Astrocyte of the hippocampus (primary cell): ENCODE data around the gene CHMP4A.
A peak's percentile ranks its signal among the peaks of the same experiment; 100 is the strongest.

Experiments used
- DNase-seq: peaks from one replicate; pipeline ENCODE4 v3.0.0; 2011; ENCODE audit warnings: low read depth, low spot score

CHMP4A gene

DNA sequence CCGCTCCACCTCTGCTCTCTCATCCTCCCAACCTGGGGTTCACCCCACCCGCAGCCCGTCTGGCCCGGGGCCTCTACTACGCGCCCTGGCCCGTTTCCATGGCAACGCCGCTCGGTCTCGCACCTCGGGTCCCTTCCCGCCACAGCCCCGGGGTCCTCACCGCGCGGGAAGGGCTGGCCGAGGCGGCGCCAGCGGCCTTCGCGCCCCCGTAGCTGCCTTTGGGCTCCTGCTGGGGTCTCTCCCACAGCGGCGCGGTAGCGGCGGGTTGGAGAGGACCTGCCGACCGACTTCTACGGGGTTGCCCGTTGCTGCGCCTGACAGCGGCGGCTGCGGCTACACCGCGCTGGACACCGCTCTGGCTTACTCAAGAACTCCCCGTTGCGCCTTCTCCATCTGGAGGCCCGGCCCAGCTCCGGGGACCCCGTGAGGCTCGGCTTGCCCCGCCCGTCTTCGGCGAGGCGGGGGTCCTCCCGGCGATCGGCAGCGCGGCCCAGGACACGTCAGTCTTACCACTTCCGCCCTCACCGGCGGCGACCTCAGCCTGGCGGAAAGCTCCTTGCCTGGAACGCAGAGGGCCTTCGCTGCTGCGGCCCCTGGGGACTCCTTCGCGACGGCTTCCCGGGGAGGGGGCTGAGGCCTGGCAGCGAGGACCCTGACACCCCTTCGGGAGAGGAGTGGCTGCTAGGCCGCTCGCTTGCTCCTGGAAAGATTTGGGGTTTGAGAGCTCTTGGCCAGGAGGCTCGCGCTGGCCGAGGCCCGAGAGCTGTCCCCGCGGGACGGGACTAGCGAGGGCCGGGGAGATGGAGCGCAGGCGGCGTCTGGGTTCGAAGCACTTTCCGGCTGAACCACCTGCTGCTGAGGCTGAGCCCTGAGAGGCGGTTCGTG lies 17.9 kb downstream of the CHMP4A start, which contains the start of gene TM9SF1:
Gene TM9SF1 (minus strand): TSS at position 256 of the 885 bp plus-strand sequence. CDS start 422 bp downstream, outside the sequence.
- DNase-seq, result peak; percentile 95

DNA sequence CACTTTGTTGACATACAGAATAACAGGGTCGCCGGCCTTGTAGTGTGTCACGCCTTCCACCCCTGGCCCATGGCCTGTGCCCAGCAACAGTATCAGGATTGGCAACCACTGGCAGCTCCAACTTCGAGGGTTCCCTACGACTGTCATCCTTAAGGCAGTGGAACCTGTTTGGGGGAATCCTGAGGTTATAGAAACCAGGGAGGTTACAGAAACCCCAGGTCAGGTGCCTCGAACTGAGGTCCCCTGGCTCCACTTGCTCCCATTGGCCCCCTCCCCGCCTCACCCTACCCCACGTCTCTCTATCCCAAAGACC lies 18.5 kb downstream of the CHMP4A start:
- DNase-seq, result peak; percentile 12

DNA sequence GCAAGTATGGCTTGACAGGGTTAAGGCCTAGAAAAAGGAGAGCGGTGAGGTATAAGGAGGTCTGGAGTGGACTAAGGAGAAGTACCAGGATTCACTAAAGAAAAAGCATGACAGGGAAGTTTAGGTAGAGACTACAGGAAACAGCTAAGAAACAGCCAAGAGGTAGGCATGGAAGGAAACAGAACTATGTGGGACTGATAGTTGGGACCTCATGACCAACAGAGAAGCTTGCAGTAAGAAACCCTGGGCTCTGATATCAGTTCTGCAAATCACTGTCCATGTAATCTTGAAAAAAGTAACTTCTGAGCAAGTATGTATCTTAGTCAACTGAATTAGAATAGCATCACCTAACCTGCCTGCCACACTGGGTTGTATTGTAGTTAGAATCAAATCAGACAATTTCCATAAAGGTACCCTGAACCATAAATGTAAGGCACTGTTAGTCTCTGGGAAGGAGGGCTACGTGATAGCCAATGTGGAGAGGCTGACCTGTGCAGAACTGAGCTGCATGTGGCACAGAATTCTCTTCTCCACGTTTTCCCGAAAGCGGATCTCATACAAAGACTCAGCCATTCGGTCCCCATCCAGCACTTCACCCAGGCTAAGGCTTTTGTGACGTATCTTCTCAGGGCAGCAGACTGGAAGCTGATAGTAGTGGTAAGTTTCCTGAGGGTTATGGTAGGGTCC lies 19.0 kb downstream of the CHMP4A start:
- no peak for DNase-seq

DNA sequence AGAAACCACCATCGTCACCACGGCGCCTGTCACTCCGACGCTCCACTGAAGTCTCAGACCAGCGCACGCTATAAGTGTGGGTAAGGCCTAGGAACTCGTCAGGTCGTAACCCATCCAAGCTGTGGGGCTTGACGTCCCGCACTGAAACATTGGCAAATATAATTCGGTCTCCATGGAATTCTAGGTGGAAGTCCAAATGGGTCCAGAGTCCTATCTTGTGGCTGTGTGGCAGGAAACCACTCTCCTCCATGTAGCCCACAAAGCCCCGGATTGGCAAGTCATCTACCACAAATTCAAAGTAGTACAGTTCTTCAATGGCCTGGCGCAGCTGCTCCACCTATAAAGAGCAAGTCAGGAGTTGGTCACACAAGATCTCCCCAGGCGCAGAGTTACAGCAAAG lies 20.4 kb downstream of the CHMP4A start:
- no peak for DNase-seq

DNA sequence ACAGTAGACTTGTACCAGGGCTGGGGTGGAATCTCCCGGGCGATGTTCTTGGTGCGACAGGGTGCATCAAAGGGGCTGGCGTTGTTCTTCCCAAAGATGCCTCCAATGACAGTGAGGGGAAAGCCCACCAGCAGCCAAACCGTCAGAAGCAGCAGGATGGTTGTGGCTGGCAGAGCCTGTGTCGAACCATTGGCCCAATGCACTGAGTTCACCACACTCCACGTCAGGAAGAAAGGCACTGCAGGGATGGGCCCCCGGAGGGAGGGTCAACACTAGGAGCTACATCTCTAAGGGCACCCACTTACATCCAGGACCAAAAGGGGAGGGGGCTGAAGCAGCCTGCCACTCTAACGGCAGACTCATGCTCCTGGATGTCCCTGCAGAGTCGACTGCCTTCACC lies 22.9 kb downstream of the CHMP4A start:
- no peak for DNase-seq

DNA sequence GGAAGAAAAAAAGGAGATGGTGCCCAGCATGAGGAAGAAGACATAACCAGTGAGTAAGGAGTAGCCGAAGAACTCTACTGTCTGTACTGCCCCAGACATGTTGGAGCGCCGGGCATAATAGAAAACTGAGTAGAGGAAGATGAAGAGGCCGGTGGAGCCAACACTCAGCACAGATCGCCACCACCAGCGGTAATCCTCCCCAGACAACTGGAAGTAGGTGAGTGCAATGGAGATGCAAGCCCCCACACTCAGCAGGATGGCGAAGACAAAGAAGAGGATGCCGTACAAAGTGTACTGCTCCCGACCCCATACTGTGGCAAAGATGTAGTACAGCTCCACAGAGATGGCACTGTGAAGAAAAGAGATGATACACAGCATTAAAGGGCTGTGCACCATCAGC lies 23.8 kb downstream of the CHMP4A start:
- DNase-seq, result no peak

DNA sequence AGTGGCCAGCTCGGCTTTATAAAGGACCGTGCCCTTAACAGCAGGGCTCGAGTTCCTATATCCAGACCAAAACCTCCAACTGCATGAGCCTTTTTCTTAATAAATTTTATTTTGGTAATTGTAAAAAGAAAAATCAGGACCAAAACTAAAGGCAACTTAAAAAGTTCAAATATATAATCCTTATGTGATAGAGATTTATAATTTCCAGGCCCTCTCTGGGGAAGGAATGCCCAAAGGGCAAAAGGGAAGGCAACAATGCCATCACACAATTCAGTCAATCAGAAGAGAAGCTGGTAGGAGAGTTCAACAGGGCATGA lies 24.3 kb downstream of the CHMP4A start:
- DNase-seq, result no peak

DNA sequence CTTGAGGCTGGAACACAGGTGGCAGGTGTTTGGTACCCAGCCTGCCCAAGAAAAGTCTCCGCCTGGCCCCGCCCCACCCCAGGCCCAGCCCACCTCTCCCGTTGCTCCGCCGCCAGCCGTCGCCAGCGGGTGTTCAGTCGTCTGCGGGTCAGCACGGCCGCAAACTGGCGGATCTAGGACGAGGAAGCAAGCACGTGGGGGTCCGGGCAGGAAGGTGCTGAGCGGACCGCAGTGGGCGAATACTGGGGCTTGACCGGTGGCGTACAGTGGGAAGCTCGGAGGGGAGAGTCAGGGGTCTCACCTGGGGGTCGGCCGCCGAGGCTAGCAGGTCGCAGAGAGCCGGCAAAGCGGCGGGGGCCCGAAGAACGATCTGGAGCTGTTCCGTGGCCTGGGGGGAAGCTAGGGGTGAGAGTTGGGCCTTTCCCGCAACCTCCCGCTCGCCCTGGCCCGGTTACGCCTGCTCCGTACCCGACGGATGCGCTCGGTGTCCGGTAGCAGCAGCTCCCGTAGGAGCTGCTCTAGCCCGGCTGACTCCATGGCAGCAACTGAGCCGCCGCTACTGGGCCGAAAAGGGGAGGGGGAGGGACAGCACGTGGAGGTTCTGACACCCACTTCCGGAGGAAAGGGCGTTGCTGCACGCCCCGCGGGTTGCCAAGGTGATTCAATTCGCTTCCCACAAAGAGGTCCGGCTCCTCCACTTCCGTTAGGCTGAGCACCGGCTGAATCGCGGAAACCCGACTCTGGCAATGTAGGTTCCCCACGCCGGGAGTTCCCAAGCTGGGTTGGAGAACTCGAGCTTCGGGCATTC lies 24.8 kb downstream of the CHMP4A start, which contains the start of gene IPO4:
Gene IPO4 (minus strand): TSS at position 566 of the 808 bp plus-strand sequence. CDS start 29 bp downstream, at position 537.
- DNase-seq, result peak; percentile 99

DNA sequence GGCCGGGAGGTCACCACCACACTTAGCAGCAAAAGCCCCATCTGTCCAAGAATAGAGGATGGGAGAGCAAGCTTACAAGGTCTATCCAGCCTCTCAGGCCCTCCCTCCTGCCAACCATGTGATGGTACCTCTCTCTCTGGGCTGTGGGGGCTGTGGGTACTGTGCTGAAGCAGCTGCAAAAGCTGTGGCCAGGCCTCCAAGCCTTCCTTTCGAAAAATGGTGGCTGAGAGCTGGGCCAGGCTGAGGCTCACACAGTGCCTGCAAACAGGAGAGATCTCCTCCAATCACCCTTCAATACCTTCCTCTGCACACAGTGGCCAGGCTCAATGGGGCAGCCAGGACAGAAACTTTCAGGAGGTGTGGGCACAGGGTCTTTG lies 25.8 kb downstream of the CHMP4A start:
- no peak for DNase-seq

DNA sequence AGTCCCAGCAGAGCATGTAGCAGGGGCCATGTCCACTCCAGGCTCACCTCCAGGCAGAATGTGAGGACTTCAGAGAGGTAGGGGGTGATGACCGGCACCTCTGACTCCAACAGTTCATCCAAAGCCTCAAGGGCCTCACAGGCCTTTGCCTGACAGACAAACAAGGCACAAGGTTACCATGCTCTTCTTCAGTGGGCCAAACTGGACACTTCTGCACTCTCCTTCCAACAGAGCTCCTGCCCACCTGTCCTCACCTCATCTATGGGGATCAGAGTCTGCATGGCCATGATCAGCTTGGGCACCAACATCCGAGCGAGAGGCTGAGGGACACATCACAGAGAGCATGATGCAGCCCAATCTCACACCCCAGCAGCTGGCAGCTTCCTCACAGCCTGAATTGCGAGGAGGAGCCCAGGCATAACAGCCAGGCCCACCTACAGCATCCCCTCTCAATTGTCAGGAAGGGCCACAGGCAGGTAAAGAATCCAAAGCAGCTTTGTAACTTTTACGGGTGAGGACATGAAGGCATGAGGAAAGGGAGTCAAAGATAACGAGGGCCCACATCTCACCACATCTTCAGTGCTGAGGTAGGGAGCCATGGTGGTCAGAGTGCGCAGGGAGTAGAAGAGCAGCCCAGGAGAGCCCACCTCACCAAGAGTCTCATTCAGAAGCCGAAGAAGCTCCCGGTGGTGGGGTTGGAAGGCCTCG lies 26.3 kb downstream of the CHMP4A start:
- DNase-seq, result no peak

DNA sequence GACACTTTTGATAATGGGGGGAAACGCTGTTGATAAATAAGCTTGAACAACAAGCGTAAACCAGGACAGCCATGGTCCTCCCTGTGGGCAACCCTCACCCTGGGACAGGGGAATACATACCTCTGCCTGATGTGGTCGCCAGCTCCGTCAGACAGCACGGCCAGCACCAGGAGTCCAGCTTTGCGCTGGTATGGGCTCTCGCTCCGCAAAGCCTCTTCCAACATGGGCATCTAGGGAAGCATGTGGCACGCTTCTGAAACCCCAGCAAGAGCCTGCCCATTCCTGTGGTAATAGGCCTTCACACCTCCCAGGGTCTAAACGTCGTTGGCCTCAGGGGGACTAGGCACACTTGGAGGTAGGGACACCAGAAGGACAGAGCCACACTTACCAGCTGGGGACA lies 27.5 kb downstream of the CHMP4A start:
- DNase-seq, result no peak

DNA sequence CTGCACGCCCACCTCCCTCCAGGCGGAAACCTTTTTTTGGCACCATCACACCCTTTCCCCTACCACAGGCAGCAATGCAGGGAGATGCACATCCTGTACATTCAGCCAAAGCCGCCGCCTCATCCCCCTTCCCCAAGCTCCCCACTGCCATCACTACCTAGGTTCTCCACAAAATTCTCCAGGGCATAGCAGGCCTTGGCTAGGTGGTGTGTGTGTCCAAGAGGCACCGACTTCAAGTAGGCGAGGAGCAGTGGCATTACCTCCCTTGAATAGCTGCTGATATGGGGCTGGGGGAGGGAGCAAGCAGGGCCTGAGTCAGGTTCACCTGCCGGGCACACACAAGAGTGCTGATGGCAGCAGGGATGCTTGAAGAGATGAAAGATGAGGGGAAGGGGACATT lies 28.3 kb downstream of the CHMP4A start:
- no peak for DNase-seq

DNA sequence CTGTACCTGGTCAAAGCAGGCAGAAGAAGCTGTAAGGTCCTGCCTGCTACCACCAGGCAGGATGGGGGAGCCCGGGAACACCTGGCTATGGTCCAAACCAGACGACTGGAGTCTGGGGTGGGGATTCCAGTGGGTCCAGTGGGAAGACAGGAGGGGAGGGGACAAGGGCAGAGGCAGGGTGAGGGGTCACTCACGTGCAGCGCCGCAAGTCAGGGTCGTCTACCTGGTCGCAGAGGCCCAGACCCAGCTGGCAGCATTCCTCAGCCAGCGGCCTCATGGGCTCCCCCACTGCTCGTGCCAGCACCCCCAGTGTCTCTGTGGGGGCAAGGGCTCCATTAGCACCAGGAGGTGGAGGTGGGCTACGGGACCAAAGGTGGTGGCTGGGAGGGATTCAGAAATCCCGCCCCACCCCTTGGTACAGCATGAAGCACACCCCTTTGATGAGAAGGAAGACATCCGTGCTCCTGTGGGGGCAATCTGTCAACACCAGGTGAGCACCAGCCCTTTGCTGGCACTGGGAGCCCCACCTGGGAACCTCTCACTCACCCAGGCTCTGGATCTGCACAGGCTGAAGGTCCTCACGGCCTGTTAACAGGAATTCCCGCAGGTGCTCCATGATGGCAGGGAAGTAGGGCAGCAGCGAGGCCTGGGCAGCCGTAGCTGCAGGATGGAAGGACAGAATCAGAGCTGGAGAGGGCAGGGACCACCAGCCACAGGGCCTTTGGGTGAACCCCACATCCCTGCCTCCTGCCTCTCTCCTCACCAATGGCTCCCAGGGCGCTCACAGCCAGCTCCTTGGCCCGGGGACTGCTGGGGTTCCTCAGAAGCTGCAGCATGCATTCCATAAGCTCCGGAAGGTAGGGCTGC lies 29.0 kb downstream of the CHMP4A start:
- DNase-seq, result no peak

DNA sequence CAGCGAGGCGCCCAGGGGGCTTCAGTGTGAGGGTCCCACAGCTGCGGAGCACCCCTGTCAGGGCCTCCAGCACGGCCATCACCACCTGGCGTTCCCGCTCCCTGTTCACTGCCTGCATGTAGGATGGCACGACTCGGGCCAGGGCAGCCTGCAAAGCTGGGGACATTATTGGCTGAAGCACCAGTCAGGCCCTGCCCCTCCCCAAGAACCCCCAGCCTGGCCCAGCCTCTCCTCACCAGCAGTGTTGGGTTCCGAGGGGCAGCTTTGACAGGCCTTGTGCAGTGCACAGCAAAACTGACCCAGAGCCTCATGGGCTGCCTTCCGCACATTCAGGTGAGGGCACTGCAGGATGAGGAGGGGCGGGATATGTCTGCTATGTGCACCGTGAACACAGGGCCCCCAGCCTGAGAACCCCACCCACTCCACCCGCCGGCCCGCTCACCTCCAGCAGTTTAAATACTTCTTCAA lies 30.2 kb downstream of the CHMP4A start:
- DNase-seq, result no peak

DNA sequence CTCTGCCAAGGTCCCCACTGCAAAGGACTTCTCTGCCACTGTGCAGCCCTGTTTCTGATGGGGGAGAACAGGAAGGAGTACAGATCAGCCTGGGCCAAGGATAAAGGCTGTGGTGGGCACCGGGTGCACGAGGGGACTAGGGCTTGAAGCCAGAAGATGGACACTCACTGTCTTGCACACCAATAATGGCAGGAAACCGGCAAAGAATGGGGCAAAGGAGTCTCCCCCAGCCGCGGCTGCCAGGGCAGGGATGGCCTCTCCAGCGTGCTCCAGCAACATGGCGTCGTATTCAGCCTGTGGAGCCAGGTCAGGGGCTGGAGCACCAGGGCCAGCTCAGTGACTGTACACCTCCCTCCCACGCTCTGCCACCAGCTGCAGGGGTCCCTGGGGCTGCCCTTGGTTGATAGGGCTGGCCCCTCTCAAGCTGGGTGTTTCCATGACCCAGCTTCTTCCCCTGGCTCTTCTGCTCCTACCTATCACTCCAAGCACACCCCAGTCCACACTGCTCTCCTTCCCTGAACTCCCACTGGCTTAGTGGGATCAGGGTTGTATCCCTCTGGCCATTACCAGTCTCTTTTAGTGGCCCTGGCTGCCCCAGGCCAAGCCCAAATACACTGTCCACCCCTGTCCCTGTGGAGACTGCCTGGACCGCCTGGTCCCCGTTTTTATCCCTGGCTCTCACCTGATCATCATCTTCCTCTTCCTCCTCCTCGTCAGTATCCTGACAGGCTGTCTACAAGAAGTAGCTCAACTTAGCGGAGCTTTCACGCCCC lies 31.0 kb downstream of the CHMP4A start:
- no peak for DNase-seq

DNA sequence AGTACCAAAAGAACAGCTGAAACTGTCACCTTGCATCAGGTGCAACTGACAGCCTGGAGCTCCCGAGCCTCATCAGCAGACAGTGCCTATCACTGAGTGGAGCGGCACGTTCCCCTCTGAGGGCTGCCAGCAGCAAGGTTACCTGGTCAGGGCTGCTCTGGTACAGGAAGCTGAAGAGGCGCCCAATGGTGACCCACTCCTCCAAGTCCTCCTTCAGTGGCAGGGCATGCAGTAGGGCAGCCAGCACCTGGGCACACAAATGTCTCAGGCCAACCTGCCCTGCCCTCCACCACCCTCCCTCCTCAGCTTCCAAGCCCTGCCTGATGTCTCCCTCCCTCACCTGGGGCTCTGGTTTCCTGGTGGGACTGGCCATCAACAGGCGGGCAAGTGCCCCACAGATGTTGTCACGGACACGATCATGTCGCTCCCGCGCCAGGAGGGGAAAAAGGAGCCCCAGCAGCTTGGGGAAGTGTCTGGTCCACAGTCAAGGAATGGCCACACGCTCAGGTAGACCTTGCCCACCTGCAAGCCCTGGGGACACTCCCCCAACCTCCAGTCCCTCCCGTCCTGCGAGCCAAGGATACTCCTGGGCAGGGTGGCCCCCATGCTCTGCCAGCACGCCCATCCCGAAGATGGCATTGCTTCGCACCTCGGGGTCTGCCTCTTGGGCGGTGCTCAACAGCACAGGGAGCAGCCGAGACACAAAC lies 31.8 kb downstream of the CHMP4A start:
- no peak for DNase-seq

DNA sequence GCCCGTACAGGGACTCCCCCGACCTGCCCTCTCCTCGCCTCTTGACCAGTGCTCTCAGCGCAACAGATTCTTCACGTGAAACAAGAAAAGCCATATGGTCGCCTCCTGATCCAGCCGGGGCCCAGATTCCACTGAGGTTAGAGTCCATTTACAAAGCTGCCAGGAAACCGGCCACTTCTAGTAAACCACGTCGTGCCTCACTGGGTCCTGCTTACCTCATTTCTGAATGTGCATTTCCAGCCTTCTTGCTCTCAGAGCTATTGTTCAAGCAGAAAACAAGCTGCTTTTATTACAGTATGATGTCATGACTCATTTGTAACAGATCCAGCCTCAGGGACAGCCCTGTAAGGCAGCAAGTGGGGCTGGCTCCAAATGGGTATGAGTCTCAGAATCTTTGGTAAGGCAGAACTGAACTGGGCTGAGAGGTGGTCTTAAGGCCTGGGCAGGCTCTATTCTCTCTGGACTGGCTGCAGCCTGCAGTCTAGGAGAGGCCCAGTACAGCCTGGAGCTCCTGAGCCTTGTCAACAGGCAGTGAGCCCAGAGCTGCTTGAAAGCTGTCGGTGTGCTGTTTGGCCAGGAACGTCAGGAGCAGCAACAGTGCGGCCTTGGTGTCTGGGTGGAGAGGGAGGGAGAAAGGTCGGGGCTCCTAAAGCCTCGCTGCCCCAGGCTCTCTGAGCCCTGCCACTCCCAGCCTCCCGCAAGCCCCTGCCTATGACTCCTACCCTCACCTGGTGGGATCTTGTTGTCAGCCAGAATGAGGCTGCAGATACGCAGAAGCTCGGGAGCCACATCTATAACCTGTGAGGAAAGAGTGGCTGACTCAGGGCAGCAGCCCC lies 33.1 kb downstream of the CHMP4A start:
- peak; percentile 91 for DNase-seq

DNA sequence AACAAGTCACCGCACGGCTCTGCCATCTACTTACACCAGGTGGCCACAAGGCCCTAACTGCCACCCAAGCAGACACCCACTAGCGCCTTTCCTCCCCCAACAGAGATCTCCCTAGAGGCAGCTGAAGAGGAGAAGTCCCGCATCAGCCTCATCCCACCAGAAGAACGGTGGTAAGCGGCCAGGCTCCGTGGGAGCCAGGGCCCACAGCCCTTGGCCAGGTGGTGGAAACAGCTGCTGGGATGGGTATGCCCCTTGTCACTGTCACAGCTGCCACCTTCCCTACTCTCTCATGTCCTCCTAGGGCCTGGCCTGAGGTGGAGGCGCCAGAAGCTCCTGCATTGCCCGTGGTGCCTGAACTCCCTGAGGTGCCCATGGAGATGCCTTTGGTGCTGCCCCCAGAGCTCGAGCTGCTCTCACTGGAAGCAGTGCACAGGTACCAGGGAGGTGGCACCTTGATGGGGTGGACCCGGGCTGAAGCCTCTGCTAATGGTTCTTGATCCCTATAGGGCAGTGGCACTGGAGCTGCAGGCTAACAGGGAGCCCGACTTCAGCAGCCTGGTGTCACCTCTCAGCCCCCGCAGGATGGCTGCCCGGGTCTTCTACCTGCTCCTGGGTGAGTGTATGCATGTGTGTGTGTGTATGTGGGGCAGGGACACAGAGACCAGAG lies 33.9 kb downstream of the CHMP4A start:
- no peak for DNase-seq
